HG03565 (cell line): ENCODE results near the gene GAB2.
"Not testable (repeated sequence)": the region's sequence is repeated elsewhere in the genome, so short reads cannot be mapped to it uniquely, and the experiment has no call there.

Experiments used
- ATAC-seq: cut with Tn5 transposase; IDR thresholded peaks from one replicate; pipeline ENCODE4 v1.9.1; 2021; ENCODE audit warnings: mild to moderate bottlenecking, moderate library complexity; ENCODE audit not compliant: unreplicated experiment

The GAB2 gene

GRCh38 chr11:78259777-78260487 is 157.7 kb downstream of the GAB2 start:
- no peak for ATAC-seq

GRCh38 chr11:78257654-78258053 is 160.0 kb downstream of the GAB2 start:
- ATAC-seq: no peak

GRCh38 chr11:78256962-78257361 is 160.7 kb downstream of the GAB2 start:
- ATAC-seq: no peak

GRCh38 chr11:78255919-78256318 is 161.7 kb downstream of the GAB2 start:
- no peak for ATAC-seq

GRCh38 chr11:78254268-78254667 is 163.4 kb downstream of the GAB2 start:
- no peak for ATAC-seq

GRCh38 chr11:78253797-78254196 is 163.8 kb downstream of the GAB2 start:
- ATAC-seq: no peak

- no peak for ATAC-seq
Measured at GRCh38 chr11:78251083-78251775, 166.4 kb downstream of the GAB2 start.

- ATAC-seq: no peak
Measured at GRCh38 chr11:78250099-78250498, 167.5 kb downstream of the GAB2 start.

- ATAC-seq: no peak
Measured at GRCh38 chr11:78248903-78249302, 168.7 kb downstream of the GAB2 start.

GRCh38 chr11:78248191-78248590 is 169.4 kb downstream of the GAB2 start:
- no peak for ATAC-seq

- ATAC-seq: no peak
Measured at GRCh38 chr11:78244546-78245255, 172.9 kb downstream of the GAB2 start.

GRCh38 chr11:78244080-78244479 is 173.5 kb downstream of the GAB2 start:
- ATAC-seq: no peak

GRCh38 chr11:78241475-78241874 is 176.1 kb downstream of the GAB2 start:
- ATAC-seq: no peak

- no peak for ATAC-seq
Measured at GRCh38 chr11:78239781-78240180, 177.8 kb downstream of the GAB2 start.

GRCh38 chr11:78237293-78238046 is 180.2 kb downstream of the GAB2 start:
- ATAC-seq: no peak

GRCh38 chr11:78234006-78234405 is 183.6 kb downstream of the GAB2 start:
- no peak for ATAC-seq

GRCh38 chr11:78233046-78233445 is 184.6 kb downstream of the GAB2 start:
- ATAC-seq: not testable (repeated sequence)

- ATAC-seq: no peak
Measured at GRCh38 chr11:78231962-78232501, 185.6 kb downstream of the GAB2 start.

- ATAC-seq: no peak
Measured at GRCh38 chr11:78230161-78230877, 187.3 kb downstream of the GAB2 start.

- ATAC-seq: no peak
Measured at GRCh38 chr11:78229106-78229505, 188.5 kb downstream of the GAB2 start.
